Measurements from ENCODE around the gene PLEKHG4B.
"Not testable (repeated sequence)": the region's sequence is repeated elsewhere in the genome, so short reads cannot be mapped to it uniquely, and the experiment has no call there.

Gene PLEKHG4B, protein sequence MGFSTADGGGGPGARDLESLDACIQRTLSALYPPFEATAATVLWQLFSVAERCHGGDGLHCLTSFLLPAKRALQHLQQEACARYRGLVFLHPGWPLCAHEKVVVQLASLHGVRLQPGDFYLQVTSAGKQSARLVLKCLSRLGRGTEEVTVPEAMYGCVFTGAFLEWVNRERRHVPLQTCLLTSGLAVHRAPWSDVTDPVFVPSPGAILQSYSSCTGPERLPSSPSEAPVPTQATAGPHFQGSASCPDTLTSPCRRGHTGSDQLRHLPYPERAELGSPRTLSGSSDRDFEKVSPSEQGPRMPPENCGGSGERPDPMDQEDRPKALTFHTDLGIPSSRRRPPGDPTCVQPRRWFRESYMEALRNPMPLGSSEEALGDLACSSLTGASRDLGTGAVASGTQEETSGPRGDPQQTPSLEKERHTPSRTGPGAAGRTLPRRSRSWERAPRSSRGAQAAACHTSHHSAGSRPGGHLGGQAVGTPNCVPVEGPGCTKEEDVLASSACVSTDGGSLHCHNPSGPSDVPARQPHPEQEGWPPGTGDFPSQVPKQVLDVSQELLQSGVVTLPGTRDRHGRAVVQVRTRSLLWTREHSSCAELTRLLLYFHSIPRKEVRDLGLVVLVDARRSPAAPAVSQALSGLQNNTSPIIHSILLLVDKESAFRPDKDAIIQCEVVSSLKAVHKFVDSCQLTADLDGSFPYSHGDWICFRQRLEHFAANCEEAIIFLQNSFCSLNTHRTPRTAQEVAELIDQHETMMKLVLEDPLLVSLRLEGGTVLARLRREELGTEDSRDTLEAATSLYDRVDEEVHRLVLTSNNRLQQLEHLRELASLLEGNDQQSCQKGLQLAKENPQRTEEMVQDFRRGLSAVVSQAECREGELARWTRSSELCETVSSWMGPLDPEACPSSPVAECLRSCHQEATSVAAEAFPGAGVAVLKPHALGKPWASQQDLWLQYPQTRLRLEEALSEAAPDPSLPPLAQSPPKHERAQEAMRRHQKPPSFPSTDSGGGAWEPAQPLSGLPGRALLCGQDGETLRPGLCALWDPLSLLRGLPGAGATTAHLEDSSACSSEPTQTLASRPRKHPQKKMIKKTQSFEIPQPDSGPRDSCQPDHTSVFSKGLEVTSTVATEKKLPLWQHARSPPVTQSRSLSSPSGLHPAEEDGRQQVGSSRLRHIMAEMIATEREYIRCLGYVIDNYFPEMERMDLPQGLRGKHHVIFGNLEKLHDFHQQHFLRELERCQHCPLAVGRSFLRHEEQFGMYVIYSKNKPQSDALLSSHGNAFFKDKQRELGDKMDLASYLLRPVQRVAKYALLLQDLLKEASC (N-terminal part only)

DNA sequence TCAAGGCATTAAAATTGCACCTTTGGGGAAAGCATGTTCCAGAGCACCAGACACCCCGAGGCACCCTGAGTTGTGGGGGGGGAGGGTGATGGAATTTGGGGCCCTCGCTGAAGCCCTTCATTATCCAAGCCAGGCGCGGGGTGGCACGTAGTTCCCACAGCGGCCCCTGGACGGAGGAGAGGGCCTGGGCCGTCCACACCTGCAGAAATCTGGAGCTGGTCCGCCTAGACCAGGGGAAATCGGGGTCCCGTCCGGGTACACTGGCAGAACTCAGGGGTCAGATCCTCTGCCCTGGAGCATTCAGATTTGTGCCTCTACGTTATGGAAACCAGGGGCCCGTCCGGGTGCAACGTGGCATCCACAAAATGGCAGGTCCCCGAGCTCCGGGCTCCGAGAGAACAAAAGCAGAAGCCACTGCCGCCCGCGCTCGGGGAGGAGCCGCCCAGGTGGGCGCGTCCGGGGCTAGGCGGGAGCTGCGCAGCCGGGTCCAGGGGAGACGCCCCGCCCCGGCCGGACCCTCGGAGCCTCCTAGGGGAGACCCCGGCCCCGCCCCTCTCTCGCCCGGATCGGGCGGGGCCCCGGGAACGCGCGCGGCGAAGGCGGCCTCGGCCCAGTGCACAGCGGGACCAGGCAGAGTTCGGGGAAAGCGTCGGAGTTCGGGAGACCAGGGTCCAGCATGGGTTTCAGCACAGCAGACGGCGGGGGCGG lies at the start of gene PLEKHG4B:
Gene PLEKHG4B (plus strand): TSS at position 613 of the 708 bp plus-strand sequence. CDS start 64 bp downstream, at position 677.
- DNase-seq (ENCODE audit: low read depth in 2 of 2), result no peak

DNA sequence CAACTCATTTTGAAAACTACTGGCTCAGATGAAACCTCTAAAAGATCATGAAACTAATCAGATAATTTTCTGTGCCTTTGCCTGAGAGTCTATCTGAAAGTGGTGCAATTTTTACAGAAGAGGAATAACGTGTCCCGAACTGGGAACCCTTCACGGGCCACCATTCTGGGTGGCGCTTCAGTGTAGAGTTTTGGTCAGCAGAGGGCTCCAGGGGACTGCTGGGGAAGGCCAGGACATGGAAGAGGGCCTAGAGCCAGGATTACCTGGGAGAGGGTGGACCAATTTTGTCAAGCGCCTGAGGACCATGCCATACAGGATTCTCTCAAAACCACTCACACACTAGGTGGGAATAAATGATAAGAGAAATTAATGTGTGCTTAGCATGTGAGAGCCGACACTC lies 49.7 kb upstream of the PLEKHG4B start:
- no peak for DNase-seq (ENCODE audit: low read depth in 2 of 2)

DNA sequence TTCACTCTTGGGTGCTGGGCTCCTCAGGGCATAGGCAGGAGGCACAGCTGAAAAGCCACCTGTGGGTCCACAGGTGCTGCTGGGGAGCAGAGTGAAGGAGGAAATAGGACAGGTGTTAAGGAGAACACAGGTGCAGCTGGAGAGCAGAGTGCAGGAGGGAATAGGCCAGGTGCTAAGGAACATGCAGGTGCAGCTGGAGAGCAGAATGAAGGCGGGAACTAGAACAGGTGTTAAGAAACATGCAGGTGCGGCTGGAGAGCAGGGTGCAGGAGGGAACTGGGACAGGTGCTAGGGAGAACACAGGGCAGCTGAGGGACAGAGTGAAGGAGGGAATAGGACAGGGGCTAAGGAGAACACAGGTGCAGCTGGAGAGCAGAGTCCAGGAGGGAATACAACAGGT lies 43.8 kb upstream of the PLEKHG4B start:
- DNase-seq (ENCODE audit: low read depth in 2 of 2), result no peak

DNA sequence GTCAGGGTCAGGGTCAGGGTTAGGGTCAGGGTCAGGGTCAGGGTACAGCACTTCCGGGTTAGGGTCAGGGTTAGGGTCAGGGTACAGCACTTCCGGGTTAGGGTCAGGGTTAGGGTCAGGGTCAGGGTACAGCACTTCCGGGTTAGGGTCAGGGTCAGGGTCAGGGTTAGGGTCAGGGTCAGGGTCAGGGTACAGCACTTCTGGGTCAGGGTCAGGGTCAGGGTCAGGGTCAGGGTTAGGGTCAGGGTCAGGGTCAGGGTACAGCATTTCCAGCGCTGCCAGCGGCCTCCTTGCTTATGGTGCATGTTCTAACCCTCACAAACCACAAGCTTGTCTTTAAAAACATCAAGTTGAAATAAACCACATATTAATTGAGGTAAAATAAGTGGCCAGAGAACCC lies 42.4 kb upstream of the PLEKHG4B start:
- not testable (repeated sequence) for DNase-seq (ENCODE audit: low read depth in 2 of 2)

DNA sequence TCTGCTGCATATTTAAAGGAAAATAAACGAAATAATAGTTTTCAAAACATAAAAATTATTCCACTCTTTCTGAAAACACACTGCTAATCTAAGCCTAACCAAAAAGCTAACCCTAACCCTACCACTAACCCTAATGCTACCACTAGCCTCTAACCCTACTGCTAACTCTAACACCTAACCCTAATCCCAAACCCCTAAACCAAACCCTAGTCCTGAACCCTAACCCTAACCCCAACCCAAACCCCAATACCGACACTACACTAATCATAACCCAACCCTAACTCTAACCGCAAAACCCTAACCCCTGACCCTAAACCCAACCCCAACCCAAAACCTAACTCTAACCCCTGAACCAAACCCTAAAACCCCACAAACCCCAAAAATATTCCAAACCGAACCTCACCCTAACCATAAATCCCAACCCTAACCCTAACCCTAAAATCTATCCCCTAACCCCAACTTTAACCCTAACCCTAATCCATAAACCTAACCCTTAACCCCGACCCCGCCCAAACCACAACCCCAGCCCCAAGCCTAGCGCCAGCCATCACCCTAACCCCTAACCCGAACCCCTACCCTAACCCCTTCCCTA lies 41.9 kb upstream of the PLEKHG4B start:
- DNase-seq (ENCODE audit: low read depth in 2 of 2), result no peak

DNA sequence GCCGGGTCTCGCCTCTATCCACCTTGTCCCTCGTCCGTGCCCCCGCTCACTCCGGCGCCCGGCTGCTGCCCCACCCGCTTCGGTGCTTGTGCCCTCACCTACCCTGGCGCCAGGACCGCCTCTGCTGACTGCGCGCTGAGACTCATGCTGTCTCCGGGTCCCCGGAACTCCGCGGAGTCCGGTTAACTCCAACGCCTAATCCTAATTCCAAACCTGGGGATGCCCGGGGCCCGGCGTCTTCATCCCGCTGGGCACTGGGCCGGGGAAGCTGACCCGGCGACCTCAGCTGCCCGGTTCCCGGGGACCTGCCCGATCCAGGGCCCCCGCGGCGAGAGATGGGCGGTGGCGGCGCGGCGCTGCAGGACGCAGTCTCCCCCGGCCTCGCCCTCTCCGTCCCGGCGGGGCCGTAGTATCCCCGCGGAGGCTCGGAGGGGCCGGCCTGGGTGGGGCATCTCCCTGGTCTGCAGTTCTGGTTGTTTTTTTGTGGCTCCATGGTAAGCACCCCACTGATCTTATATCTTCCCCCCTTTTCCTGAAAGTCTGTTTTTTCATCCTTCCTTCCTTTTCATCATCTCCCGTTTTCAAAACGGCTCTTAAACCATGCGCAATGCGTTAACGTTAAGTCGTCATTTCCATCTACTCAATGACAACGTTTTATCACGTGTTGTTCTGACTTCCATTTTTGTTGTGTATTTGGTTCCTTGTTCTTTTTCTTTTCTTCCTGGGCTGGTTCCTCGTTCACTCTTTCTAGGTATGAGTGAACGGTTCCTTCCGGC lies 41.1 kb upstream of the PLEKHG4B start:
- no peak for DNase-seq (ENCODE audit: low read depth in 2 of 2)

DNA sequence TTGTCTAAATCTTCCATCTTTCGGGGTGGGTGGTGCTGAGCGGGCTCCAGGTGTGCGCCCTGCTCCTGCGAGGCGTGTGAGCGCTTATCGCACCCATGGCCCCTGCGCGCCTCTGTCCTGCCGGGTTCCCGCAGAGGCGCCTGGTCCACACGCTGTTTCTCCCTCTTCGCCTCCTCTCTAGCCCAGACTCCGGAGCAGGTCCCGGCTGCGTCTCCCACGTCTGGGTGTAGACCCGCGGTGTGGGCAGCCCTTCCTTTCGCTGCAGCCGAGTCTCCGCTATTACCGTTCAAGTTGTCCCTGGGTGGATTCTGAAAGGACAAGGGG lies 40.5 kb upstream of the PLEKHG4B start:
- no peak for DNase-seq (ENCODE audit: low read depth in 2 of 2)

DNA sequence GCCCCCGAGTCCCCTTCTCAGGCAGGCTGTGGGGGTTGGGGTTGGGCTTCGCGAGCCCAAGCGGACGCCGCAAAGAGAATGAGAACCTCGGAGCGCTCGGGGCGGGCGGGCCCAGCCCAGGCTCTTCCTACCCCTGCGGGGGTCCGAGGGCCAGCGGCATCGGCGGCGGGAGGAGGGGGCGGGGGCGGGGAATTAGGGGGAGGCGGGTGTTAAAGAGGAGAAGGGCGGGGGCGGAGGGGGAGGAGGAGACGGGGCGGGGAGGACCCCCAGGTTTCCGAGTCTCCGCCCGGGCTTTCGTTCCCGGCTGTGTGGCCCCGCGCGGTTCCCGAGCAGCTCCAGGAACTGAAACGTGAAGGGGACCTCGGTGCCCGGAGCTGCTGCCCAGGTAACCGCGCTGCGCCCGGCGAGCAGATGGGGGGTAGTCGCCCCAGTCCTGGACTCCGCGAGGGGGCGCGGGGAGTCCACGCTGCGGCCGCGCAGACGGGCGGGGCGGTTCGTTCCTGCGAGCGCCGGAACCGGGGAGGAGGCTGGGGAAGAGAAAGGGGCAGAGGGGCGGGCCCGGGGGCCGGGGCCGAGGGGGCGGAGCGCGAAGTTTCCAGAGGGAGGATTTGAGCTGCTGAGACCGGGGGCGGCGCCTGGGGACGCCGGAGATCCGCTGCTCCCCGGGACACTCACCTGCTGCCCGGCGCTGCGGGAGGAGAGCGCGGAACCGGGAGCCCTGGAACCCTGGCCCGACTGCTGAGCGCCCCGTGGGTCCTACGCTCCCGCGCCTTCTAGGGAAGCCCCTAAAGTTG lies 38.4 kb upstream of the PLEKHG4B start:
- peak in 1 of 2 donors; percentile 17 for DNase-seq (ENCODE audit: low read depth in 2 of 2)

DNA sequence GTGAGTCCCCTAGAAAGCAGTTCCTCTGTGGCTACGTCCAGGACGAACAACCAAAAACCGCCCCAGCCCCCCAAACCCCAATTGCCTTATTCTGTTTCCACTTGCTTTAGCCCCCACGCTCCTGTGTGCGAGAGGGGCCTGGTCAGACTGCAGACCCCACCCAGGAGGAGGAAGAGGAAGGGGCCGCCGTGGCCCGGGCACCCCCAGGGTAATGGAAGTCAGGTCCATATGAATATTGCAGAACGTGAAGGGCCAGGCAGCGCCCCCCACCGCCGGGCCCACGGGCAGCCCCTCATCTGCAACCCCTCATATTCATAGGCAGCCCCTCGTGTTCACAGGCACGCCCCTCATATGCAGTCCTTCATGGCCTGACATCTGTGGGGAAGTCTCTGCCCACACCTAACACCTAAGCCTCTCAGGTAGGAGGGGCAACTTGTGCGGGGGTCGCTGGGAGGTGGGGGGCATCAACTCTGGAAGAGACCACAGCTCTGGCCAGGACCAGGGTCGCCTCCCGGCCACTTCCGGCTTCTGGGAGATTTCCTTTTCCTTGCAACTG lies 37.7 kb upstream of the PLEKHG4B start:
- DNase-seq (ENCODE audit: low read depth in 2 of 2), result no peak

DNA sequence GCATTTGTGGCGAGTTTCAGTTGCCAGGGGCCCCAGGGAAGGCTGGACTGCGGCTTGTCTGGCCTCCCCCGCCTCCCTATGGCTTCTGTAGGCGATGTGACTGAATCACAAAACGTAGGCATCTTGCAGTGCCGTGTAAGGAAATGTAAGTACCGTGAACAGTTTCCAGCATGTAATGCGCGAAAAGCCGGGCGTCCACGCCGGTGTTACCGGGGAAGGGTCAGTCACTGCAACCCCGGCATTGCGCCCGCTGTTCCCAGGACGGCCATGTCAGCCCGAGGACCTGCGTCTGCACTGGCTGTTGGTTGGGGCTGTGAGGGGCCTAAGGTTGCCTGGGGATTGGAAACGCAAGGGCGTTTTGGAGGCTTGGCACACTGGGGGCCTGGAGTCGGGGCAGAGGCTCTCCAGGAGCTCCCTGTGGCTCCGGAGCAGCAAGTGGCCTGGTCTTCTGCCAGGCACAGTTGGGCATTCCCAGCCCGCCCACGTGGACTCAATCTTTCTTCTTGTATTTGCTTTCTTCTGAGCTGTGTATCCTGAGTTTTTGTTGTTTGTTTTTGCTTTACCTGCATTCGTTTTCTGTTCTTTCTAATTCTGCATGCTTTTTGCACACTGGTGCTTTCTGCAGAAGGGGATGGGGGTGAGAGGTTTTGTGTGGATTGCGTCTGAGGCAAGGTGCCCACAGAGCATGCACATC lies 36.9 kb upstream of the PLEKHG4B start:
- DNase-seq (ENCODE audit: low read depth in 2 of 2), result no peak

DNA sequence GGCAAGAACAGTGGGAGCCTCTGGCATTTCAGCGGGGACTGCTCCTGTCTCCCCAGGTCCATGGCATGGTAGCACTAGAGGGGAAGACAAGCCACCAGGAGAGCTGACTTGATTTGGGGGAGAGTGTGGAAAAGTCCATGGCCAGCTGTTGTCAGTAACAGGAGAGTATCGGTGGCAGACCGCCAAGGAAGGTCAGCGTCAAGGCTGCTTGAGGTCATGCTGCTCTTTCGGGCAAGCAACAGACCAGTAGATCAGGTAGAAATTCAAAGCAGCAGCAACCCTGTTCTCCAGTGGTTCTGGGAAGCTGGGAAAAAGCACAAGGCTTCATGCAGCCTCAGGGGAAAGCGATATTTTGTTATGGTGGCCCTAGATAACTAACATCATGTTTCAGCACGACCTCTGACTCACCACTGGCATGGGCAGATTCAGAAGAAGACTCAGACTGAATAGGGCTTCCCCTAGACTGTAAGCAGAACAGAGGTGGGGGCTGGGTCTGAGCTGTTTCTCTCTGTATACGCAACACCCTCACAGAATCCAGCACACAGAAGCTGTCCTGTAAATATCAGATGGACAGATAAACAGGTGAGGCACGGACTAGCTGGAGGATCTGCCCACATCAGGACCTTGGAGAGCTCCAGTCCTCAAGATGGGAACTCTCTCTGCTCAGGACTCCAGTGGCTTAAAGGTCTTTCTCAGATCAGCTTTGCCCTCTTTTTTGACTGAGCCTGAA lies 35.2 kb upstream of the PLEKHG4B start:
- DNase-seq (ENCODE audit: low read depth in 2 of 2), result no peak

DNA sequence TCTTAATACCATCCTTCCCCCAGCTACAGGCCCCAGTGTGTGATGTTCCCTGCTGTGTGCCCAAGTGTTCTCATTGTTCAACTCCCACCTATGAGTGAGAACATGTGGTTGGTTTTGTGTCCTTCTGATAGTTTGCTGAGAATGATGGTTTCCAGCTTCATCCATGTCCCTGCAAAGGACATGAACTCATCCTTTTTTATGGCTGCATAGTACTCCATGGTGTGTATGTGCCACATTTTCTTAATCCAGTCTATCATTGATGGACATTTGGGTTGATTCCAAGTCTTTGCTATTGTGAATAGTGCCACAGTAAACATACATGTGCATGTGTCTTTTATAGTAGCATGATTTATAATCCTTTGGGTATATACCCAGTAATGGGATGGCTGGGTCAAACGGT lies 31.7 kb upstream of the PLEKHG4B start:
- not testable (repeated sequence) for DNase-seq (ENCODE audit: low read depth in 2 of 2)

DNA sequence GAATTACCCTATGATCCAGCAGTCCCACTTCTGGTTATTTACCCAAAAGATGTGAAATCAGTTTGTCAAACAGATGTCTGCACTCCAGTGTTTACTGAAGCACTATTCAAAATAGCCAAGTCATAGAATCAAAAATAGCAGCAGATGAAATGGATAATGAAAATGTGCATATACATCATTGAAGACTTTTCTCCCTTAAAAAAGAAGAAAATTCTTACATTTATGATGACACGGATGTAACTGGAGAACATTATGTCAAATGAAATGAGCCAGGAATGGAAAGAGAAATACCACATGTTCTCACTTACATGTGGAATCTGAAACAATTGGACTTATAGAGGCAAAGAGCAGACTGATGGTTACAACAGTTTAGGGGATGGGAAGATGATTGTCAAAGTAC lies 21.5 kb upstream of the PLEKHG4B start:
- DNase-seq (ENCODE audit: low read depth in 2 of 2), result no peak

DNA sequence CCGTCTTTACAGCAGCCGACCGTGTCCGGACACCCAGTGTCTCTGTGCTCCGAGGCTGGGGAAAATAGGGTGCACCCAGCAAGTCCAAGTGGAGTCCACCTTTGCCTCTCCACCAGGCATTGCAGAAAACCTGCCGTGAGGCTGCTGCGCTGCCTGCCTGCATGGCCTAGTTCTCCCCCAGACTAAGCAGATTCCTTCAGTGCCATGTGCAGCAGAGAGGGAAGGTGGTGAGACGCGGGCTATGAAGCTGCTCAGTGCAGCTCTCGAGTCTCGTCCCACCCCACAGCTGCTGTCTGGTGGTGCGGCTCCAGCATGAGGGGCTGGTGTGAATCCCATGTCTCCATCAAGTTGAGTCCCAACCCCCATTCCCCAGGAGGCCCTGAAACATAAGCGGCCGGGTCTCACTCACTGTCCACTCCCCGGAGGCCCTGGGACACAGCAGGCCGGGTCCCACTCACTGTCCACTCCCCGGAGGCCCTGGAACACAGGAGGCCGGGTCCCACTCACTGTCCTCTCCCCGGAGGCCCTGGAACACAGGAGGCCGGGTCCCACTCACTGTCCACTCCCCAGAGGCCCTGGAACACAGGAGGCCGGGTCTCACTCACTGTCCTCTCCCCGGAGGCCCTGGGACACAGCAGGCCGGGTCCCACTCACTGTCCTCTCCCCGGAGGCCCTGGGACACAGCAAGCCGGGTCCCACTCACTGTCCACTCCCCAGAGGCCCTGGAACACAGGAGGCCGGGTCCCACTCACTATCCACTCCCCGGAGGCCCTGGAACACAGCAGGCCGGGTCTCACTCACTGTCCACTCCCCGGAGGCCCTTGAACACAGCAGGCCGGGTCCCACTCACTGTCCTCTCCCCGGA lies 19.4 kb upstream of the PLEKHG4B start:
- not testable (repeated sequence) for DNase-seq (ENCODE audit: low read depth in 2 of 2)

DNA sequence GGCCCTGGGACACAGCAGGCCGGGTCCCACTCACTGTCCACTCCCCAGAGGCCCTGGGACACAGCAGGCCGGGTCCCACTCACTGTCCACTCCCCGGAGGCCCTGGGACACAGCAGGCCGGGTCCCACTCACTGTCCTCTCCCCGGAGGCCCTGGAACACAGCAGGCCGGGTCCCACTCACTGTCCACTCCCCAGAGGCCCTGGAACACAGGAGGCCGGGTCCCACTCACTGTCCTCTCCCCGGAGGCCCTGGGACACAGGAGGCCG lies 18.9 kb upstream of the PLEKHG4B start:
- DNase-seq (ENCODE audit: low read depth in 2 of 2), result not testable (repeated sequence)

DNA sequence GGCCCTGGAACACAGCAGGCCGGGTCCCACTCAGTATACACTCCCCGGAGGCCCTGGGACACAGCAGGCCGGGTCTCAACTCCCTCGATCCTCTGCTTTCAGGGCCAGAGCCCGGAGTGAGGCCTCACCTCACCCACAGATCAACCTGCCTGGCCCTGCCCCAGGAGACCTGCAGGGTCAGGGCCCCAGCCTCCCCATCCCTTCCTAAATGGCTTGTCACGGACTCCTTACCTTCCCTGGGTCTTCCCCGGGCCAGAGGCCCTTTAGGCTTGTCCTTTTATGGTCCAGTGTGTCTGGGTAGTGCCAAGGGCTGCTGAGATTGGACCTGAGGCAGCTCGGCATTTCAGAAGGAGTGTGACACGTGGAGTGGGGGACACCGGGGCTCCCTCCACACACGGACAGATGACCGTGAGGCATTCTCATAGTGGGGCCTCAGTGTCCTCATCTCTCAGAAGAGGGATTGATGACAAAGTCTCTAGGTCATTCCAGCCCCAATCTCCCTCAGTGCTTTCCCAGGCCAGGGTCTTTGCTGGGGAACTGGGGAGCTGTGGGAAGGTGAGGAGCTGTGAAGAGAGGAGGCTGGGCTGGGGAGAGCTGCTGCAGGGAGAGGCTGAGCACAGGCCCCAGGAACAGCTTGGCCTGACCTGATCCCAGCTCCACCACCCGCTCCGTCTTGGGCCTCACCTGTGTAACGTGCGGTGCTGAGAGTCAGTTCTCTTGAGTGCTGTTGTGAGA lies 18.0 kb upstream of the PLEKHG4B start:
- DNase-seq (ENCODE audit: low read depth in 2 of 2), result no peak

All from stimulated activated CD8-positive, alpha-beta memory T cell treated with anti-CD3 and anti-CD28 coated beads, Interleukin-15, amount 100 ng/mL, for 4 hours (primary cell).